PFSK-1 (cell line): ENCODE results near the gene GAPDHS.

ENCODE experiments used
- FOXP2 ChIP-seq: optimal IDR thresholded peaks from 2 replicates; pipeline ENCODE3; 2011; ENCODE audit warnings: borderline replicate concordance, control low read depth, inconsistent platforms; ENCODE audit not compliant: insufficient read depth; ENCODE audit errors: extremely low read length, extremely low read depth
- POLR2AphosphoS5 ChIP-seq: IDR thresholded peaks from 2 replicates; pipeline ENCODE4 v1.6.1; 2012; ENCODE audit warnings: low read depth, mild to moderate bottlenecking, control low read depth, low read length, moderate library complexity
- REST ChIP-seq, 2 experiments: IDR thresholded peaks; 2 replicates each; pipeline versions ENCODE4 v1.6.1 to v1.8.0; 2011 to 2012; ENCODE audit warnings: low read depth in 2 of 2, low read length in 2 of 2, control low read depth in 1 of 2, inconsistent platforms in 1 of 2, mild to moderate bottlenecking in 1 of 2, moderate library complexity in 1 of 2; ENCODE audit not compliant: insufficient read depth in 1 of 2
- SIN3A ChIP-seq: IDR thresholded peaks from 2 replicates; pipeline ENCODE4 v1.6.1; 2012; ENCODE audit warnings: mild to moderate bottlenecking, low read length, moderate library complexity, borderline replicate concordance; ENCODE audit not compliant: insufficient read depth
- TAF1 ChIP-seq: IDR thresholded peaks from 2 replicates; pipeline ENCODE4 v1.6.1; 2012; ENCODE audit warnings: low read length, control low read depth, borderline replicate concordance; ENCODE audit not compliant: insufficient read depth

GAPDHS gene

GRCh38 chr19:35500611-35501010 is 32.6 kb upstream of the GAPDHS start:
- TF ChIP-seq SIN3A = no peak

- no peak for TF ChIP-seq POLR2AphosphoS5
- TF ChIP-seq REST (IDR thresholded peaks at IDR 0.05; ENCODE audit: insufficient read depth in 1 of 2, low read depth in 2 of 2, low read length in 2 of 2) = no peak
- no peak for TF ChIP-seq FOXP2
- TF ChIP-seq TAF1 = no peak
- TF ChIP-seq SIN3A = no peak
Observed at GRCh38 chr19:35501684-35502083, 31.6 kb upstream of the GAPDHS start.

GRCh38 chr19:35502751-35503150 is 30.5 kb upstream of the GAPDHS start:
- TF ChIP-seq TAF1 (no peak), REST (IDR thresholded peaks at IDR 0.05; ENCODE audit: insufficient read depth in 1 of 2, low read depth in 2 of 2, low read length in 2 of 2) (no peak), FOXP2 (no peak), POLR2AphosphoS5 (no peak), SIN3A (no peak)

GRCh38 chr19:35506011-35506410 is 27.2 kb upstream of the GAPDHS start:
- TF ChIP-seq SIN3A = no peak
- TF ChIP-seq TAF1 = no peak
- no peak for TF ChIP-seq FOXP2
- TF ChIP-seq POLR2AphosphoS5 = no peak
- TF ChIP-seq REST (IDR thresholded peaks at IDR 0.05; ENCODE audit: insufficient read depth in 1 of 2, low read depth in 2 of 2, low read length in 2 of 2) = no peak

GRCh38 chr19:35507561-35507960 is 25.7 kb upstream of the GAPDHS start:
- TF ChIP-seq SIN3A (no peak), FOXP2 (no peak), POLR2AphosphoS5 (no peak), TAF1 (no peak), REST (IDR thresholded peaks at IDR 0.05; ENCODE audit: insufficient read depth in 1 of 2, low read depth in 2 of 2, low read length in 2 of 2) (no peak)
